Type B pancreatic cell (in vitro differentiated cells): ENCODE results near the gene FANCB. TPM values are rescaled to one million over a fixed set of nuclear protein-coding genes. Genes with fewer than 3 reads are reported as not detected.

Experiments used
- DNase-seq: peaks from one replicate; pipeline ENCODE4 v3.0.0; 2021; ENCODE audit warnings: mixed read lengths; ENCODE audit not compliant: unreplicated experiment; ENCODE audit errors: extremely low spot score
- H3K27ac Mint-ChIP-seq: 2 replicates; pipeline ENCODE4 v1.8.0; 2021; ENCODE audit warnings: mild to moderate bottlenecking, mixed read lengths
- H3K27me3 Mint-ChIP-seq: 2 replicates; pipeline ENCODE4 v1.8.0; 2021; ENCODE audit warnings: mixed read lengths
- H3K36me3 Mint-ChIP-seq: 2 replicates; pipeline ENCODE4 v1.8.0; 2021; ENCODE audit warnings: mixed read lengths
- H3K4me1 Mint-ChIP-seq: one replicate; pipeline ENCODE4 v1.8.0; 2021; ENCODE audit warnings: mixed read lengths; ENCODE audit not compliant: unreplicated experiment
- H3K4me3 Mint-ChIP-seq: 2 replicates; pipeline ENCODE4 v1.8.0; 2021; ENCODE audit warnings: mild to moderate bottlenecking, mixed read lengths
- H3K9me3 Mint-ChIP-seq: 2 replicates; pipeline ENCODE4 v1.8.0; 2021; ENCODE audit warnings: mixed read lengths
- CTCF ChIP-seq: fragments of 200-600 bp; sonication (generic); conservative IDR thresholded peaks from 2 replicates; pipeline ENCODE4 v1.5.0; 2021; ENCODE audit warnings: antibody characterized with exemption, mild to moderate bottlenecking
- total RNA-seq: library from RNA; stranded (reverse); gene quantifications from 2 replicates; pipeline ENCODE4 v1.2.1, GENCODE V29; 2021; ENCODE audit warnings: low replicate concordance

The FANCB gene
- total RNA-seq, 1 donor from 2014 or later = 12.0 TPM

GRCh38 chrX:14915596-14915995 is 42.7 kb upstream of the FANCB start:
- Mint-ChIP-seq H3K27ac (no peak overlapping the region), H3K9me3 (no peaks in the 10 kb centered on the region)

GRCh38 chrX:14913241-14913640 is 40.4 kb upstream of the FANCB start:
- no peak for TF ChIP-seq CTCF
- no peaks in the 10 kb centered on the region for H3K27me3 Mint-ChIP-seq
- no peak overlapping the region for H3K27ac Mint-ChIP-seq
- H3K4me3 Mint-ChIP-seq = no peak overlapping the region
- H3K4me1 Mint-ChIP-seq = no peaks in the 10 kb centered on the region
- DNase-seq = no peak
- peaks cover 13% of the 10 kb centered on the region for H3K36me3 Mint-ChIP-seq
- no peaks in the 10 kb centered on the region for H3K9me3 Mint-ChIP-seq

More at GRCh38 chrX:14915596-14915995, 42.7 kb upstream of the FANCB start:
- no peaks in the 10 kb centered on the region for H3K27me3 Mint-ChIP-seq
- peaks cover 12% of the 10 kb centered on the region for H3K36me3 Mint-ChIP-seq
- H3K4me3 Mint-ChIP-seq = no peak overlapping the region
- no peak for DNase-seq
- no peaks in the 10 kb centered on the region for H3K4me1 Mint-ChIP-seq
- TF ChIP-seq CTCF = no peak

- H3K4me3 Mint-ChIP-seq = no peak overlapping the region
- H3K27me3 Mint-ChIP-seq = no peaks in the 10 kb centered on the region
- H3K9me3 Mint-ChIP-seq = peaks cover 6% of the 10 kb centered on the region
- no peak for TF ChIP-seq CTCF
- no peaks in the 10 kb centered on the region for H3K4me1 Mint-ChIP-seq
- peaks cover 11% of the 10 kb centered on the region for H3K36me3 Mint-ChIP-seq
- DNase-seq = no peak
- no peak overlapping the region for H3K27ac Mint-ChIP-seq
Measured at GRCh38 chrX:14903891-14904290, 31.0 kb upstream of the FANCB start.

GRCh38 chrX:14902537-14902936 is 29.7 kb upstream of the FANCB start:
- H3K36me3 Mint-ChIP-seq = peaks cover 11% of the 10 kb centered on the region
- no peak overlapping the region for H3K27ac Mint-ChIP-seq
- peaks cover 6% of the 10 kb centered on the region for H3K9me3 Mint-ChIP-seq
- no peak for TF ChIP-seq CTCF
- no peaks in the 10 kb centered on the region for H3K27me3 Mint-ChIP-seq
- H3K4me3 Mint-ChIP-seq = no peak overlapping the region
- DNase-seq = no peak
- no peaks in the 10 kb centered on the region for H3K4me1 Mint-ChIP-seq

- no peak for TF ChIP-seq CTCF
- H3K27ac Mint-ChIP-seq = no peak overlapping the region
- H3K4me3 Mint-ChIP-seq = no peak overlapping the region
- peaks cover under 1% of the 10 kb centered on the region for H3K9me3 Mint-ChIP-seq
- peaks cover 7% of the 10 kb centered on the region for H3K36me3 Mint-ChIP-seq
- no peaks in the 10 kb centered on the region for H3K27me3 Mint-ChIP-seq
- H3K4me1 Mint-ChIP-seq = no peaks in the 10 kb centered on the region
- no peak for DNase-seq
Measured at GRCh38 chrX:14899607-14900006, 26.7 kb upstream of the FANCB start.

- no peaks in the 10 kb centered on the region for H3K4me1 Mint-ChIP-seq
- H3K9me3 Mint-ChIP-seq = no peaks in the 10 kb centered on the region
- no peaks in the 10 kb centered on the region for H3K27me3 Mint-ChIP-seq
- no peak overlapping the region for H3K4me3 Mint-ChIP-seq
- DNase-seq = no peak
- H3K36me3 Mint-ChIP-seq = peaks cover 3% of the 10 kb centered on the region
- no peak for TF ChIP-seq CTCF
- H3K27ac Mint-ChIP-seq = no peak overlapping the region
Measured at GRCh38 chrX:14897042-14897441, 24.2 kb upstream of the FANCB start.
